Upper lobe of left lung (tissue), 6 donors: ENCODE measurements around the gene MPDZ. TPM values are rescaled to one million over a fixed set of nuclear protein-coding genes. Genes with fewer than 3 reads are reported as not detected.

Source experiments
- ATAC-seq, 2 donors: fragments of 200-7000 bp; cut with Tn5 transposase; one replicate each; pipeline ENCODE4 v1.9.1; 2022; ENCODE audit warnings: mild to moderate bottlenecking in 2 of 2, moderate library complexity in 2 of 2; ENCODE audit not compliant: low FRiP score in 2 of 2
- DNase-seq, 2 donors: peaks; one replicate each; pipeline ENCODE4 v3.0.0-alpha.2; 2019 to 2020
- H3K27ac ChIP-seq, 4 donors: fragments of 200-600 bp; sonication (generic); one replicate each; pipeline ENCODE4 v1.5.1; 2016 to 2019
- H3K27me3 ChIP-seq, 4 donors: fragments of 200-600 bp; sonication (generic); one replicate each; pipeline ENCODE4 v1.5.1; 2017 to 2019
- H3K36me3 ChIP-seq, 4 donors: fragments of 200-600 bp; sonication (generic); one replicate each; pipeline ENCODE4 v1.5.1; 2016 to 2019
- H3K4me1 ChIP-seq, 4 donors: fragments of 200-600 bp; sonication (generic); one replicate each; pipeline ENCODE4 v1.5.1; 2018 to 2019
- H3K4me3 ChIP-seq, 4 donors: fragments of 200-600 bp; sonication (generic); one replicate each; pipeline ENCODE4 v1.5.1; 2017 to 2019; ENCODE audit warnings: mild to moderate bottlenecking in 2 of 4, moderate library complexity in 1 of 4
- H3K9me3 ChIP-seq, 4 donors: fragments of 200-600 bp; sonication (generic); one replicate each; pipeline ENCODE4 v1.5.1; 2018 to 2019
- EP300 ChIP-seq, 4 donors: sonication (generic); formaldehyde crosslinking; IDR thresholded peaks; one replicate each; pipeline ENCODE4 v1.5.1; 2017; ENCODE audit warnings: antibody characterized with exemption in 4 of 4, control low read depth in 2 of 4
- POLR2A ChIP-seq, 4 donors: fragments of 450-650 bp; IDR thresholded peaks; one replicate each; pipeline ENCODE4 v1.5.1; 2016 to 2017; ENCODE audit warnings: antibody characterized with exemption in 4 of 4, mild to moderate bottlenecking in 2 of 4
- POLR2AphosphoS5 ChIP-seq, 2 donors: sonication (generic); formaldehyde crosslinking; IDR thresholded peaks; one replicate each; pipeline ENCODE4 v1.5.1; 2017; ENCODE audit warnings: antibody characterized with exemption in 2 of 2
- WGBS, 2 donors: methylation state at CpG; one replicate each; pipeline ENCODE4 v1.1.5; 2017 to 2018; 5-methylcytosine and 5-hydroxymethylcytosine counted together
- total RNA-seq, 6 donors: library from RNA; depleted of rRNA in 4 of 6; stranded (reverse); fragments of >200 nt in 4 of 6; gene quantifications; one replicate each; pipeline versions ENCODE4 v1.1.0 to v1.2.1, GENCODE V29; 2016 to 2021
- TF ChIP-seq, protein P1 (sequence below), 6 experiments: fragments of 450-650 bp in 4 of 6; fragments of 200-600 bp in 2 of 6; sonication (generic) in 2 of 6; IDR thresholded peaks; one replicate each; pipeline ENCODE4 v1.5.1; 2016 to 2019; ENCODE audit warnings: antibody characterized with exemption in 6 of 6
- donor health status: DM: no; HTN: no; CAD: no; lungs with moderate emphysema.
- donor health status: DM: no; HTN: yes; CAD: no; lungs with severe emphysema.

MPDZ gene
- total RNA-seq, 6 donors from 2014 or later: 13.6 to 49.2 (median 27.8) TPM

DNA sequence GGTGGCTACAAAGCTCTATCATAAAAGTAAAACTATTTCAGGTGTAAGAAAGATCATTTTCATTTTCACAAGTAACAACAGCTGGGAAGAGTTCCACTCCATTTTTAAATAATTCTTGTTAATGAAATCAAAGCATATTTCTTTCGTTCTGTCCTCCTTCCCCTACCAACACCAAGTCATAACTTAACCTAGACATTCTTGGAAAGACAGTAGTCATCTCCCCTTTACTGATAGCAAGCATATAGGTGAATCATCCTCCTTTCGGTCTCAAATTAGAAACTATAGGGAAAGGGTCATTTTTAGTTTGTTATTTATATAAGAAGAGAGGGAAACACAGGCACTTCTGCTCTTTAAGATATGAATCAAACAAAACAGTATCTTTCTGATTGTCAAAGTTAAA, 38.2 kb downstream of the MPDZ start:
- H3K4me3 ChIP-seq: no peak overlapping the region
- no peaks in the 10 kb centered on the region for H3K27me3 ChIP-seq
- no peaks in the 10 kb centered on the region for H3K4me1 ChIP-seq
- DNase-seq: no peak
- 86 to 94% methylated on average over 2 of the region's 2 CpGs for whole genome bisulfite sequencing, 2 donors
- ATAC-seq: no peak
- peaks cover 0 to 14% (median 0%) of the 10 kb centered on the region in 4 donors for H3K36me3 ChIP-seq
- H3K27ac ChIP-seq: no peak overlapping the region
- H3K9me3 ChIP-seq: no peaks in the 10 kb centered on the region
- TF ChIP-seq POLR2A (IDR thresholded peaks at IDR 0.05): no peak
- TF ChIP-seq POLR2AphosphoS5 (IDR thresholded peaks at IDR 0.05): no peak
- TF ChIP-seq, protein P1, sequence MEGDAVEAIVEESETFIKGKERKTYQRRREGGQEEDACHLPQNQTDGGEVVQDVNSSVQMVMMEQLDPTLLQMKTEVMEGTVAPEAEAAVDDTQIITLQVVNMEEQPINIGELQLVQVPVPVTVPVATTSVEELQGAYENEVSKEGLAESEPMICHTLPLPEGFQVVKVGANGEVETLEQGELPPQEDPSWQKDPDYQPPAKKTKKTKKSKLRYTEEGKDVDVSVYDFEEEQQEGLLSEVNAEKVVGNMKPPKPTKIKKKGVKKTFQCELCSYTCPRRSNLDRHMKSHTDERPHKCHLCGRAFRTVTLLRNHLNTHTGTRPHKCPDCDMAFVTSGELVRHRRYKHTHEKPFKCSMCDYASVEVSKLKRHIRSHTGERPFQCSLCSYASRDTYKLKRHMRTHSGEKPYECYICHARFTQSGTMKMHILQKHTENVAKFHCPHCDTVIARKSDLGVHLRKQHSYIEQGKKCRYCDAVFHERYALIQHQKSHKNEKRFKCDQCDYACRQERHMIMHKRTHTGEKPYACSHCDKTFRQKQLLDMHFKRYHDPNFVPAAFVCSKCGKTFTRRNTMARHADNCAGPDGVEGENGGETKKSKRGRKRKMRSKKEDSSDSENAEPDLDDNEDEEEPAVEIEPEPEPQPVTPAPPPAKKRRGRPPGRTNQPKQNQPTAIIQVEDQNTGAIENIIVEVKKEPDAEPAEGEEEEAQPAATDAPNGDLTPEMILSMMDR (IDR thresholded peaks at IDR 0.05): no peak
- no peak for TF ChIP-seq EP300 (IDR thresholded peaks at IDR 0.05)

DNA sequence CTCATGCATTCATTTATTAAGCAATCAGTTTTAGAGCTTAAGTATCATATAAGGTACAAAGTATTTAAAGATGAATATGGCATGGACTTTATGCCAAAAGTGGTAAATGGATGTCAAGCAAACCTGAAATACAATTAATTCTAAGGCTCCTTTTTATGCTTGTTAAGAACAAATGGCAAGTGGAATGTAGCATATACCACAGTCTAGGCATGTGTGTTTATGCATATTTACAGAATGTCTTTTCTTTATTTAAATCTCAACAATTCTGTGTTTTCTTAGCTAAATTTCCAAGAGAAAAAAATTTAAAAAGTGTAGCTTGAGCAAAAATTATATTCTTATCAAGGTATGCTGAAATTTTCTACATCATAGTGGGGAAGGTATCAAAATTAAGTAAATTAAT, 39.8 kb downstream of the MPDZ start:
- no peak overlapping the region for H3K4me3 ChIP-seq

DNA sequence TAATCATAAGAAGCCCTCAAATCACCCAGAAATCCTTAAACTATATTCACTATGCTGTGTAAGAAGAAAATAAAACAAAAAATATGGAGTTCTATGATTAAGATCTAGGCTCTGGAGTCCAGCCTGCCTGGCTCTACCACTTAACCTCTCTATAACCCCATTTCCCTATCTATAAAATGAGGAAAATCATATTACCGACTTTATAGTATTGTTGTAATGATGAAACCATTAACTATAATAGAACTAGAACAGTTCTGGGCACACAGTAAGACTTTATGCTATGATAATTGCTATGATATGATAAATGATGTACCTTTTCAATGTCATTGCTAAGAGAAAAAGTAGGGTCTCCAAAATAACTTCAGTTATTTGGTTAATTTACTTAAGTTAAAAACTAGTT, 40.3 kb downstream of the MPDZ start:
- Histone ChIP-seq H3K9me3 (no peaks in the 10 kb centered on the region), H3K36me3 (peaks cover 0 to 11% (median 0%) of the 10 kb centered on the region in 4 donors), H3K27me3 (no peaks in the 10 kb centered on the region), H3K4me1 (no peaks in the 10 kb centered on the region), H3K27ac (no peak overlapping the region), H3K4me3 (no peak overlapping the region)
- no peak for DNase-seq
- WGBS, 2 donors: 81 to 82% methylated on average over 1 of the region's 1 CpG
- TF ChIP-seq POLR2AphosphoS5 (IDR thresholded peaks at IDR 0.05) (no peak), EP300 (IDR thresholded peaks at IDR 0.05) (no peak), POLR2A (IDR thresholded peaks at IDR 0.05) (no peak)
- TF ChIP-seq, protein P1 (IDR thresholded peaks at IDR 0.05): no peak
- no peak for ATAC-seq

More for the DNA sequence above, 39.8 kb downstream of the MPDZ start:
- TF ChIP-seq POLR2AphosphoS5 (IDR thresholded peaks at IDR 0.05) (no peak), POLR2A (IDR thresholded peaks at IDR 0.05) (no peak), EP300 (IDR thresholded peaks at IDR 0.05) (no peak)
- TF ChIP-seq, protein P1 (IDR thresholded peaks at IDR 0.05): no peak
- Histone ChIP-seq H3K9me3 (no peaks in the 10 kb centered on the region), H3K36me3 (peaks cover 0 to 11% (median 0%) of the 10 kb centered on the region in 4 donors), H3K27me3 (no peaks in the 10 kb centered on the region), H3K4me1 (no peaks in the 10 kb centered on the region), H3K27ac (no peak overlapping the region)
- DNase-seq (no peak), ATAC-seq (no peak)

DNA sequence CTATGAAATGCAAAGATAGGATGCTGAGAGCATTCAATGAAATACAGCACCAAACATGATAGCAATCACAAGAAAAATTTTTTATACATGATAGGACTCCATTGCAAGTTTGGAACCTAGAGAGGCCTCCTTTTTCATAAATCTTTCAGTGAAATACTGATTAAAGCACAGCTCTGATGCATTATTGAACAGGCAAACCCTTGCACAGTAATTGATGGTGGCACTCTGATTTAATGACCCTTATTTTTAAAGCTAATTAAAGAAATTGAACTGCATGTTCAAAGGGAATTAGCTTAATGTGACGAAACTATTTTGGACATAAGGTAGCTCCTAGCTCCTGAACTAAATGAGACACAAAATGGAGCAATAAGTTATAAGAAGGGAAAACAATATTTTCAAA, 44.6 kb downstream of the MPDZ start:
- H3K4me1 ChIP-seq: no peaks in the 10 kb centered on the region
- DNase-seq: no peak
- no peaks in the 10 kb centered on the region for H3K27me3 ChIP-seq
- no peak for ATAC-seq
- H3K27ac ChIP-seq: no peak overlapping the region
- no peak overlapping the region for H3K4me3 ChIP-seq
- 87 to 88% methylated on average over 1 of the region's 1 CpG for WGBS, 2 donors
- H3K36me3 ChIP-seq: peaks cover 0 to 4% (median 0%) of the 10 kb centered on the region in 4 donors
- no peaks in the 10 kb centered on the region for H3K9me3 ChIP-seq
- TF ChIP-seq EP300 (IDR thresholded peaks at IDR 0.05) (no peak), POLR2AphosphoS5 (IDR thresholded peaks at IDR 0.05) (no peak), POLR2A (IDR thresholded peaks at IDR 0.05) (no peak)
- TF ChIP-seq, protein P1 (IDR thresholded peaks at IDR 0.05): no peak

DNA sequence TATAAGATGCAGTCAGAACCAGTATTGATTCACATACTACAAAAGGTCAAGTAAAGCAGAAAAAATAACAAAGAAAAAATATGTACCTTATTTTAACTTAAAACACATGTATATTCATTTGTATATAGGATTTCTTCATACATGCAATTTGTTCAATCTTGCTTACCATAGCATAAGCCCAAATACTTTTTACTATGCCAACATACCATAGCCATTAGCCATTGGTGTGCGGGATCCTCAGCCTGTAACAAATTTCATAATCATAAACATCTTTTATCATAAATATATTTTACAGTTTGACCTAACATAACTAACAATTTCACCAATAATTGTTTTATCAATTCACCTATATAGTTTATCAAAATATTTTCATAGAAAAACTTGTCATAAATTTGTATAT, 51.1 kb downstream of the MPDZ start:
- TF ChIP-seq, protein P1 (IDR thresholded peaks at IDR 0.05): no peak
- TF ChIP-seq POLR2AphosphoS5 (IDR thresholded peaks at IDR 0.05) (no peak), EP300 (IDR thresholded peaks at IDR 0.05) (no peak), POLR2A (IDR thresholded peaks at IDR 0.05) (no peak)
- Histone ChIP-seq H3K27ac (no peak overlapping the region), H3K9me3 (no peaks in the 10 kb centered on the region), H3K4me3 (no peak overlapping the region), H3K27me3 (no peaks in the 10 kb centered on the region), H3K36me3 (no peaks in the 10 kb centered on the region), H3K4me1 (no peaks in the 10 kb centered on the region)
- no peak for DNase-seq
- no peak for ATAC-seq
- WGBS, 2 donors: 98 to 100% methylated on average over 1 of the region's 1 CpG
